Mesenchymal stem cell (in vitro differentiated cells and primary cell): ENCODE results near the gene CHKB.

Experiments used
- DNase-seq: peaks from one replicate; pipeline ENCODE4 v3.0.0-alpha.2; 2013
- H2AFZ ChIP-seq: one replicate; pipeline ENCODE4 v1.6.1; 2013; ENCODE audit warnings: low read depth, mild to moderate bottlenecking, control low read depth, inconsistent platforms, low read length, moderate library complexity
- H2AK5ac ChIP-seq: 2 replicates; pipeline ENCODE4 v1.6.1; 2013; ENCODE audit warnings: low read length, moderate library complexity, mild to moderate bottlenecking, inconsistent platforms; ENCODE audit not compliant: severe bottlenecking
- H2BK120ac ChIP-seq: one replicate; pipeline ENCODE4 v1.6.1; 2013; ENCODE audit warnings: low read depth, mild to moderate bottlenecking, inconsistent platforms, low read length, moderate library complexity
- H2BK12ac ChIP-seq, 2 experiments: one replicate each; pipeline ENCODE4 v1.6.1; 2013; ENCODE audit warnings: inconsistent platforms in 2 of 2, low read length in 2 of 2, mild to moderate bottlenecking in 2 of 2, moderate library complexity in 2 of 2, control low read depth in 1 of 2
- H2BK15ac ChIP-seq: one replicate; pipeline ENCODE4 v1.6.1; 2013; ENCODE audit warnings: mild to moderate bottlenecking, low read depth, inconsistent platforms; ENCODE audit not compliant: poor library complexity, severe bottlenecking
- H2BK5ac ChIP-seq: 2 replicates; pipeline ENCODE4 v1.6.1; 2013; ENCODE audit warnings: low read depth, mild to moderate bottlenecking, low read length, control low read depth, inconsistent platforms; ENCODE audit not compliant: poor library complexity, severe bottlenecking
- H3K14ac ChIP-seq, 2 experiments: one replicate each; pipeline ENCODE4 v1.6.1; 2013; ENCODE audit warnings: inconsistent platforms in 2 of 2, low read length in 2 of 2, control low read depth in 1 of 2, mild to moderate bottlenecking in 1 of 2, moderate library complexity in 1 of 2
- H3K18ac ChIP-seq, 2 experiments: one replicate each; pipeline ENCODE4 v1.6.1; 2013; ENCODE audit warnings: inconsistent platforms in 2 of 2, low read length in 2 of 2, control low read depth in 1 of 2, low read depth in 1 of 2, mild to moderate bottlenecking in 1 of 2
- H3K23ac ChIP-seq, 2 experiments: one replicate each; pipeline ENCODE4 v1.6.1; 2013; ENCODE audit warnings: inconsistent platforms in 2 of 2, low read length in 2 of 2, mild to moderate bottlenecking in 2 of 2, moderate library complexity in 2 of 2, control low read depth in 1 of 2
- H3K27ac ChIP-seq: 2 replicates; pipeline ENCODE4 v1.5.1; 2013; ENCODE audit warnings: mild to moderate bottlenecking, moderate library complexity, low read length, control low read depth, inconsistent platforms; ENCODE audit not compliant: poor library complexity, severe bottlenecking
- H3K27me3 ChIP-seq, 2 experiments: 2 replicates each; pipeline versions ENCODE4 v1.6.1 to v1.7.0; 2013; ENCODE audit warnings: low read length in 2 of 2, mild to moderate bottlenecking in 2 of 2, moderate library complexity in 2 of 2, control low read depth in 1 of 2, inconsistent platforms in 1 of 2; ENCODE audit not compliant: control insufficient read depth in 1 of 2, insufficient read depth in 1 of 2
- H3K36me3 ChIP-seq, 2 experiments: 2 replicates each; pipeline versions ENCODE4 v1.6.1 to v1.7.0; 2013; ENCODE audit warnings: low read length in 2 of 2, control low read depth in 1 of 2, inconsistent platforms in 1 of 2, low read depth in 1 of 2, mild to moderate bottlenecking in 1 of 2; ENCODE audit not compliant: insufficient read depth in 2 of 2, control insufficient read depth in 1 of 2
- H3K4ac ChIP-seq, 2 experiments: one replicate each; pipeline ENCODE4 v1.6.1; 2013; ENCODE audit warnings: inconsistent platforms in 2 of 2, low read length in 2 of 2, mild to moderate bottlenecking in 2 of 2, moderate library complexity in 2 of 2, control low read depth in 1 of 2, low read depth in 1 of 2
- H3K4me1 ChIP-seq: 2 replicates; pipeline ENCODE4 v1.6.1; 2013; ENCODE audit warnings: low read depth, low read length, control low read depth; ENCODE audit not compliant: control insufficient read depth, insufficient read depth
- H3K4me2 ChIP-seq: 2 replicates; pipeline ENCODE4 v1.6.1; 2013; ENCODE audit warnings: low read length, mild to moderate bottlenecking, inconsistent platforms; ENCODE audit not compliant: poor library complexity, severe bottlenecking
- H3K4me3 ChIP-seq, 2 experiments: 2 replicates each; pipeline versions ENCODE4 v1.5.1 to v1.7.0; 2013; ENCODE audit warnings: low read length in 2 of 2, mild to moderate bottlenecking in 2 of 2, control low read depth in 1 of 2, low read depth in 1 of 2; ENCODE audit not compliant: insufficient read depth in 1 of 2
- H3K79me1 ChIP-seq: replicated peaks from 2 replicates; pipeline ENCODE4 v1.6.1; 2013; ENCODE audit warnings: mild to moderate bottlenecking, control low read depth, low read length, inconsistent platforms; ENCODE audit not compliant: poor library complexity, severe bottlenecking
- H3K9ac ChIP-seq: 2 replicates; pipeline ENCODE4 v1.7.0; 2013; ENCODE audit warnings: mild to moderate bottlenecking, low read length, moderate library complexity
- H3K9me3 ChIP-seq: 2 replicates; pipeline ENCODE4 v1.7.0; 2013; ENCODE audit warnings: mild to moderate bottlenecking, low read length; ENCODE audit not compliant: control insufficient read depth
- H4K8ac ChIP-seq: one replicate; pipeline ENCODE4 v1.6.1; 2013; ENCODE audit warnings: inconsistent platforms, mild to moderate bottlenecking, low read length, moderate library complexity
- H4K91ac ChIP-seq: one replicate; pipeline ENCODE4 v1.6.1; 2013; ENCODE audit warnings: mild to moderate bottlenecking, low read length, inconsistent platforms
- WGBS: methylation state at CpG from one replicate; pipeline ENCODE4 v1.1.7; 2013; ENCODE audit warnings: mixed read lengths; 5-methylcytosine and 5-hydroxymethylcytosine counted together

Gene CHKB

GRCh38 chr22:50576070-50576469 lies 6.6 kb downstream of the CHKB start:
- H3K18ac ChIP-seq = no peak overlapping the region
- no peak overlapping the region for H2BK12ac ChIP-seq
- H3K27ac ChIP-seq = no peak overlapping the region
- no peak overlapping the region for H4K8ac ChIP-seq
- H2AFZ ChIP-seq = no peak overlapping the region
- peaks cover 0 to 14% of the 10 kb centered on the region in 2 experiments for H3K27me3 ChIP-seq
- no peak overlapping the region for H3K23ac ChIP-seq
- no peak overlapping the region for H2BK120ac ChIP-seq
- DNase-seq = peak; percentile 32
- H3K4me3 ChIP-seq = no peak overlapping the region
- WGBS = 72% methylated on average over 5 of the region's 5 CpGs
- no peak overlapping the region for H2BK15ac ChIP-seq
- no peak overlapping the region for H3K9ac ChIP-seq
- H3K79me1 ChIP-seq = peaks cover 10% of the 10 kb centered on the region
- no peak overlapping the region for H3K4me2 ChIP-seq
- H3K4ac ChIP-seq = no peak overlapping the region
- H3K4me1 ChIP-seq = peaks cover 10% of the 10 kb centered on the region
- no peak overlapping the region for H4K91ac ChIP-seq
- no peaks in the 10 kb centered on the region for H3K9me3 ChIP-seq
- H3K14ac ChIP-seq = no peak overlapping the region
- no peak overlapping the region for H2AK5ac ChIP-seq
- H3K36me3 ChIP-seq = peaks cover 10 to 87% of the 10 kb centered on the region in 2 experiments
- H2BK5ac ChIP-seq = no peak overlapping the region

GRCh38 chr22:50575426-50575941 lies 7.2 kb downstream of the CHKB start:
- Histone ChIP-seq H2AFZ (no peak overlapping the region), H2BK120ac (no peak overlapping the region), H3K4me3 (no peak overlapping the region), H3K79me1 (peaks cover 10% of the 10 kb centered on the region), H3K27me3 (peaks cover 0 to 14% of the 10 kb centered on the region in 2 experiments), H3K4ac (no peak overlapping the region), H3K18ac (no peak overlapping the region), H3K23ac (no peak overlapping the region), H3K9me3 (no peaks in the 10 kb centered on the region), H3K4me1 (peaks cover 11% of the 10 kb centered on the region), H3K14ac (no peak overlapping the region), H2BK15ac (no peak overlapping the region), H4K8ac (no peak overlapping the region), H3K36me3 (peaks cover 9 to 90% of the 10 kb centered on the region in 2 experiments), H4K91ac (no peak overlapping the region), H2BK12ac (no peak overlapping the region), H2AK5ac (no peak overlapping the region), H3K4me2 (no peak overlapping the region), H3K27ac (no peak overlapping the region), H2BK5ac (no peak overlapping the region), H3K9ac (no peak overlapping the region)
- WGBS = 93% methylated on average over 8 of the region's 8 CpGs
- no peak for DNase-seq

GRCh38 chr22:50574383-50574755 lies 8.3 kb downstream of the CHKB start:
- Histone ChIP-seq H2AK5ac (no peak overlapping the region), H4K91ac (no peak overlapping the region), H2BK15ac (no peak overlapping the region), H3K4me3 (no peak overlapping the region), H3K4me1 (peaks cover 18% of the 10 kb centered on the region), H2BK5ac (no peak overlapping the region), H3K14ac (no peak overlapping the region), H3K9me3 (no peaks in the 10 kb centered on the region), H4K8ac (no peak overlapping the region), H3K23ac (no peak overlapping the region), H3K4ac (no peak overlapping the region), H3K4me2 (no peak overlapping the region), H3K27ac (no peak overlapping the region), H3K27me3 (peaks cover 0 to 14% of the 10 kb centered on the region in 2 experiments), H2AFZ (no peak overlapping the region), H3K36me3 (peaks cover 0 to 90% of the 10 kb centered on the region in 2 experiments), H2BK12ac (no peak overlapping the region), H3K18ac (no peak overlapping the region), H2BK120ac (no peak overlapping the region), H3K9ac (no peak overlapping the region), H3K79me1 (peaks cover 3% of the 10 kb centered on the region)
- DNase-seq = no peak
- 93% methylated on average over 11 of the region's 11 CpGs for WGBS

- Histone ChIP-seq H3K36me3 (peaks cover 0 to 90% of the 10 kb centered on the region in 2 experiments), H4K8ac (no peak overlapping the region), H3K18ac (no peak overlapping the region), H3K4ac (no peak overlapping the region), H3K14ac (no peak overlapping the region), H3K27me3 (peaks cover 0 to 14% of the 10 kb centered on the region in 2 experiments), H2BK120ac (no peak overlapping the region), H3K79me1 (no peaks in the 10 kb centered on the region), H3K4me2 (no peak overlapping the region), H2BK12ac (no peak overlapping the region), H3K9ac (no peak overlapping the region), H2BK5ac (no peak overlapping the region), H3K23ac (no peak overlapping the region), H3K27ac (no peak overlapping the region), H2AFZ (no peak overlapping the region), H3K9me3 (no peaks in the 10 kb centered on the region), H2BK15ac (no peak overlapping the region), H2AK5ac (no peak overlapping the region), H3K4me1 (peaks cover 18% of the 10 kb centered on the region), H3K4me3 (no peak overlapping the region), H4K91ac (no peak overlapping the region)
- WGBS = 95% methylated on average over 26 of the region's 26 CpGs
- DNase-seq = no peak
Observed at GRCh38 chr22:50573491-50574382, 8.9 kb downstream of the CHKB start.
